Umbilical cord (tissue), 2 donors: ENCODE data around the gene VWA5B1. TPM values are rescaled to one million over a fixed set of nuclear protein-coding genes. Genes with fewer than 3 reads are reported as not detected.
"Not testable (repeated sequence)": the region's sequence is repeated elsewhere in the genome, so short reads cannot be mapped to it uniquely, and the experiment has no call there.

ENCODE experiments used
- DNase-seq: peaks from one replicate; pipeline ENCODE4 v3.0.0-alpha.2; 2015; ENCODE audit warnings: low spot score
- total RNA-seq: library from RNA; depleted of rRNA; stranded (reverse); fragments of >200 nt; gene quantifications from one replicate; pipeline ENCODE4 v1.2.3, GENCODE V29; 2014; ENCODE audit warnings: low replicate concordance; ENCODE audit not compliant: insufficient read depth

Gene VWA5B1
- total RNA-seq, 1 donor from 2014 or later: 0.24 TPM

GRCh38 chr1:20280906-20281305 is 9.8 kb upstream of the VWA5B1 start:
- no peak for DNase-seq

DNA sequence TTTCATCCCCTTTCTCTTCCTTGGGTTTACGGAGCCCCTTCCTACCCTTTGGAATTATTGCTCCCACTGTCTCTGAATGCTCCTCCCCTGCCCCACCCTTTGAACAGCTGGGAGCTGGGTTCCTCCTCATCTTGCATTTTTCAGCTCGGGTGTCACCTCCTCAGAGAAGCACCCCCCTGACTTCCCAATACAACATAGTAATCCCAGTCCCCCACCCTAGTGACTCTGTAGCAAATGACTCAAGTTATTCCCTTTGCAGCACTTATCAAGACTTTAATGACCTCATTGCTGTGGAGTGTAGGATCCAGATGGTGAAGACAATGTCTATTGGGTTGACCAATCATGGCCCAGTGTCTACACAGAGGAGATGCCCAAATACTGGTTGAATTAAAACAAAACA is 8.9 kb upstream of the VWA5B1 start:
- DNase-seq: no peak

DNA sequence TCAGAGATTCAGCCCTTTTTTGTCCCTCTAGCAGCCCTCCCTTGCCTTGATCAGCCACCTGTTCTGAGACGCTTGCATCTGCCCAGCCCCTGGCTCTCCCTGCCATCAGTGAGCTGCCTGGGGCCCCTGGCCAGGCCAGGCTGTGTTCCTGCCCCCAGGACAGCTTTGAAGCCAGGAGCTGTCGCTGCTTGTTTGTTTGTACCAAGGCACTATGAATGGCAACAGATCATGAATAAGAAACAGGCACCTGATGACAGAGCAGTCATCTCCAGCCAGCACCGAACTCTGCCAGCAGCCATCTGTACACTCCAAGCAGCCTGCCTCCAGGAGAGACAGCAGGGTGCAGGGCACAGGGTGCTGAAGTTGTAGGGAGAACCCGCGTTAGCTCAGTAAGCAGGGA is 8.1 kb upstream of the VWA5B1 start:
- DNase-seq: no peak

- no peak for DNase-seq
Measured at GRCh38 chr1:20284046-20284445, 6.6 kb upstream of the VWA5B1 start.

DNA sequence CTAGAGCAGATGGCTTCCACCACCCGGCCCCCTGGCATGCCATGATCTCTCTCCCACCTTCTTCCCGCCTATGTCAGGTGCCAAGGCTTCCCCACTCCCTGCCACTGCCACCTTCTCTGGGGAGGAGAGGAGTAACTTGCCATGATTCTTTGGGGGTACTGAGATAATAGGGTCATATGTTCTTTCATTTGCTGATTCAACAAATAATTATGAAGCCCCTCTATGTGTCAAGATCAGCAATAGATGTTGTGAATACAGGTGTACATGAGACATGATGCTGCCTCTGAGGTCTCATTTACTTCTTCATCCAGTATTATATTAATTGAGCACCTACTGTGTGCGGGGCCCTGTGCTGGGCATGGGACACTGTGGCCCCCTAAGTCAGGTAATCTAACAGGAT is 6.0 kb upstream of the VWA5B1 start:
- no peak for DNase-seq

- DNase-seq: no peak
Measured at GRCh38 chr1:20285510-20285909, 5.2 kb upstream of the VWA5B1 start.

DNA sequence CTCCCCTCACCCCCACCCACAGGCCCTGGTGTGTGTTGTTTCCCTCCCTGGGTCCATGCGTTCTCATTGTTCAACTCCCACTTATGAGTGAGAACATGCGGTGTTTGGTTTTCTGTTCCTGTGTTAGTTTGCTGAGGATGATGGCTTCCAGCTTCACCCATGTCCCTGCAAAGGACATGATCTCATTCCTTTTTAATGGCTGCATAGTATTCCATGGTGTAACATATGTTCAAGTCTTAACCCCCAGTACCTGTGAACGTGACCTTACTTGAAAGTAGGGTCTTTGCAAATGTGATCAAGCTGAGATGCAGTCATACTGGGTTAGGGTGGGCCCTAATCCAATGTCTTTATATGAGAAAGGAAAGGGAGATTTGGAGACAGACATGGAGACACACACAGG is 3.0 kb upstream of the VWA5B1 start:
- not testable (repeated sequence) for DNase-seq

DNA sequence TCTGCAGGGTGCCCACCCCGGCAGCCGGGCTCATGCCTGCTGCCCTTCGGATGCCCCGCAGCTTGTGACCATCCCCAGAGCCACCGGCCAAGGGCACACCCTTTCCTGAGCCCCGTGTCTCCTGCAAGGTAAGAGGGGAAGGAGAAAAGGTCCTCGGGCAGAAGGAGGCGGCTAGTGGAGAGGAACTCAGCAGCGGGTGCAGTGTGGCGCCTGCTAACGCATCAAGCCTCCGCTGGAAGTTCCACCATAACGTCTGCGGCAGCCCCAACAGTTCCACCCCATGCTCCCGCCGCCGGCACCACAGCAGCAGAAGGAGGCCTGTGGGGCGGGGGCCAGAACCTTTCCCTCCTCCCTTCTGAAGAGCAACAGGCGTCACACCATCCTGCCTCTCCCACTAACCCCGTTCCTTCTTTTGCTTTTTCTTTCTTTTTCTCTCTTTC is 990 bp downstream of the VWA5B1 start:
- DNase-seq: peak; percentile 45

- no peak for DNase-seq
Measured at GRCh38 chr1:20298626-20299025, 8.0 kb downstream of the VWA5B1 start.

DNA sequence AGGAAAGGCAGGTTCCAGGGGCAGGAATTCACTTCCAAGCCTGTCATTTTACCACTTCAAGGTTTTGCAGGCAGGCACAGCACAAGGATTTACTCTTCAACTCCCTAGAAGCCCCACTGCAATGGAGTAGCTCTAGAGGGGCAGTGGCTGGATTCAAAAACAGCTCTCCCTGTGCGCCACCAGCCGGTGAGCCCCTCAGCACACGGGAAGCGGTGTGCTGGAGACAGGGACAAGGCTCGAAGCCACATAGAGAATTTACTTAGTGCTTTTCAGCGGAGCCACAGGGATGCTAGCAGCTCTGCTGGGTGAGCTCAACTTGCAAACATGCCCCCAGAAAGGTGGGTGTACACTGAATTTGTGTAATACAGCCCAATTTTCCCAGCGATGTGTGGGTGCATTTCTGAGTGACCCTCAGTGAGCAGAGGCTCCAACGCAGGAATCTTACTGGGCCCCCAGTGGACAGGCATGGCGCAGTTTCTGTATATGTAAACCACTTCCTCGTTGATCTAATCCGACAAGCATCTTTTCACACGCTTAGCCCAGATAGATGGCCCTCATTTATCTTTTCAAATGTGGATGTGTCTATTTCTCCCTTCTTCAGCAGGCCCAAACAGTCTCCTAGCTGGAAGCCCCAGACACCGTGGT is 10.9 kb downstream of the VWA5B1 start:
- DNase-seq: no peak

DNA sequence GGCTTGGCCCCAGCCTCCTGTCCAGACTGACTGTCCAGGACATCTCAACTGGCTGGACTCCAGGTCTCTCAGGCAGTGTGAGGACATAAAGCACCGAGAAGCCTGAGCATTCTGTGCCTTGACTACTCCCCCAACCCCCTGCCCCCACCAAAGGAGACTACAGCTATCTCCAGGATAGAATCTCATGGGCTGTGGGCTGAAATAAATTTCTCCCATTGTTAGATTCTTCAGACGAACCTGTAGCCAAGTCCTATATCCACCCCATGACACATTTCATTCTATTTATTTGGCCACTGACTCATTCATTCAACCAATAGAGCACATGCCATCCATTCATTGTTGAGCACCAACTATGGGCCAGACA is 11.4 kb downstream of the VWA5B1 start:
- DNase-seq: no peak

DNA sequence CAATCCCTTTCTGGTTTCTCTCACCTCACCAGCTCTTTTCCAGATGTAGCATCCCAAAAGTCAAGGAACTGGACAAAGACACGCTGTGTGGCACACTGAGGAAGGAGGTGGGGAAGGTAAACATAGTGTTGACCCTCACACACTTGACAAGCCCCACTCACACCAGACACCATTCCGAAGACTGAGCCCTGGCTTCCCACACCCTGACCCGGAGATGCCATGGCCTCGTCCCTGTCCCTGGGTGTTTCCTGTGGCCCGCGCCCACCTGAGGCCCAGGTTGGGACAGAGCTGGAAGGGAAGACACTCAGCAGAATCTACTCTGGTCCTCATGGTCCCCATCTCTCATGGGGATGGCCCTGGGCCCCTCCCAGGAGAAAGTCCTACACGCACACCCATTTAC is 16.4 kb downstream of the VWA5B1 start:
- no peak for DNase-seq

DNA sequence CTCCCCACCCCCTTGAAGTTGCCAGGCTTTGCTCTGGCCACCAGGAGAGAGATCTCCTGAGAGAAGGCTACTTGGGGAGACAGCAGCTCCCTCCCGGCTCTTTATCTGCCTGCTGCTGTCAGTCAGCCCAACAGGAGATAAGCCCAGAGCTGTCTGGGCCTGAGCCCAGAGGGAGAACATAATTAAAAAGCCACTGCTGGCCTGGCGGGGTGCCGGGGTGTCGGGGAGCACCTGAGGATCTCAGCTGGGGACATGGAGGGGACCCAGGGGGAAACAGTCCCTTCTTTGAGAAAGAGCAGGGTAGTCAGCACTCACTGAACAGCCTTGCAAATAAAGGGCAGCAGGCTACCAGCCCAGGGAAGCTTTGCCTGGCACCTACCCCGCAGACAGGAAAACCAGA is 17.9 kb downstream of the VWA5B1 start:
- no peak for DNase-seq

DNA sequence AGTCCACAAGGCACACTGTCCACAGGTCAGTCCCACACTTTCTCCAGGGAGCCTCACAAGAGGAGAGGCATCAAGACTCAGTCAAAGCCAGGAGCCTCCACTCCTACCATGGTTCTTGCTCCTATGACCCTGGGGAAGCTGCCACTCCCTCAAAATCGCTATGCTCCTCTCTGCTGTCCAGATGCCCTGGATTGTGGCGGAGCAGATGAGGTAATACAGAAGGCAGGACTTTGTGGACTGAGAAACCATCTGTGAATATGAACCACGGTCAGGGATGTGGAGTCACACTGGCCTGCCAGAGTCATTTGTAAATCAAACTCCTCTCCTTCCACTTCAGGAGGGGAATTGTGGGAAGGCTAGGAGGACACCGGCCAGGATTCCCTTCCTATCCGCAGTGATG is 20.6 kb downstream of the VWA5B1 start:
- DNase-seq: peak; percentile 43

DNA sequence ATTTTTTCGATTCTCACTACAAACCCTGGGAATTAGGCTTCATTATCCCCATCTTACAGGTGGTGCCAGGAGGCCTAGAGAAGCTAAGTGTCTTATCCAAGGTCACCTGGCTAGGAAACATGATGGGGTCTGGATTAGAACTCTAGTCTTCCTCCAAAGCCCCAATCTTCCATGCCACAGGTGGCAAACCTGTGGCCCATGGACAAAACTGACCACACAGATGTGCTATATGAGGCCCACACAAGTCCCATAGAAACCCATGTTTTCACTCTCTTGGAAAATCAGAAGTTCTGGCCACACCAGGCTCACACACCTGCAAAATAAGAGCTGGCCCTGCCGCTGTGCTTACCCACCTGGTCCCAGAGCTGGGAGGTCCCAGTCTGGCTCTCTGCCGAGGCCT is 21.6 kb downstream of the VWA5B1 start:
- DNase-seq: no peak

- DNase-seq: no peak
Measured at GRCh38 chr1:20312818-20313217, 22.1 kb downstream of the VWA5B1 start.

DNA sequence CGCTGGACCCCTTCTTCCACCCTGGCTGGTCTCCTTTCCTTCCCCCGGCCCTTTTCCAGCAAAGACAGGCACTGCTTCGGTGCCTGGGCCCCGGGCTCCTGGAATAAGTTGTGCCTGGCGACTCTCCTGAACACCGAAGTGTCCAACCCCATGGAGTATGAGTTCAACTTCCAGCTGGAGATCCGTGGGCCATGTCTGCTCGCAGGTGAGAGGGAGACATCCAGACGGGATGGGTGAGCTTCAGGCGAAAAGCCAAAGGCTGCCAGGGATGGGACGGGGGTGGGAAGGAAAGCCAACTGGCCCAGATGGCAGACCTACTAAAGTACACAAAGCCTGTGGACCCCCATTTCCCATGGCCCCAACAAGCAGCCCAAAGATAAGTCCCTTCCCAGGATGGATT is 26.8 kb downstream of the VWA5B1 start:
- DNase-seq: no peak

DNA sequence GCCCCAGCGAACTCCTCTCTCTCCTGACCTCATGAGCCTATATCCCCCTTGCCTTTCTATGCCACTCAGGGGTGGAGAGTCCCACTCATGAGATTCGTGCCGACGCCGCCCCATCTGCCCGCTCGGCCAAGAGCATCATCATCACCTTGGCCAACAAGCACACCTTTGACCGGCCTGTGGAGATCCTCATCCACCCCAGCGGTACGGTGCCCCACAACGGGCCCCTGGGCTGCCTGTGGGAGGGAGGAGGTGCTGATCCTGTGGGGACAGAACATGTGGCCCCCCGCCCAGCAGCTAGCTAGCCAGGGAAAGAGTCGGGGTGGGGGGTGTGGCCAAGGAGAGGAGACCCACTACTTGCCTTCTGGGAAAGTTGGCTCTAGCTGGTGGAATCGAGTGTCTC is 27.8 kb downstream of the VWA5B1 start:
- DNase-seq: no peak

DNA sequence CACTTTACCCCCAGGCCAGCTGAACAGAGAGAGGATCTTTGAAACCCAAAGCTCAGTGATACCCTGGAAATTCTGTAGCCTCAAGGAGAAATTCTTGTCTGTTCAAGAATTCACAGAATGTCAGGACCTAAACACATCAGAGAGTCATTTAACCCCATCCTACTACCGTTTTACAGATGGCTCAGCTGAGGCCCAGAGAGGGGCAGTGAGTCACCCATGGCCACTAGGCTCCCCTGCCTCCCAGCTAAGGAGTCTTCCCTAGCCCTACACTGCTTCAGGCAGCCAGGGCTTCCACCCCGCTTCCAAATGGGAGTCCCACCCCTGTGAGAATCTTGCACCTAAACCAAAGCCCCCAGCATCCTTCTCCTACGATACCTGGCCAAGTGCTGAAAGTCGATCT is 28.3 kb downstream of the VWA5B1 start:
- no peak for DNase-seq

- no peak for DNase-seq
Measured at GRCh38 chr1:20319456-20320220, 29.0 kb downstream of the VWA5B1 start.

GRCh38 chr1:20320704-20321103 is 30.0 kb downstream of the VWA5B1 start:
- DNase-seq: no peak

DNA sequence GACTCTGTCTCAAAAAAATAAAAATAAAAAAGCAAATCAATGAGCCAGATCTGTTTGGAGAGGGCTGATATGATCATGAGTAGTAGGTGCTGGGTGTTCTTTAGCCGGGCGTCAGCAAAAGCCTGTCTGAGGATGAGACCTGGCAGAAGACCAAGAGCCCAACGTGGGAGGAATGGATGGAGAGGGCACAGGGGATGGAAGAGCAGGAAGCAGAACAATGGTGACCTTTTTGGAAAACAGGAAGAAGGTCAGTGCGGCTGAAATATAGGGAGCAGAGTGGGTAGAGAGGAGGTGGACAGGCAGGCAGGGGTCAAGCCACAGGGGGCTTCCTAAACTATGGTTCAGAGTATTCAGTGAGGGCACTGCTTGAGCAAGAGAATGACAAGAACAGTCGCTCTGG is 30.9 kb downstream of the VWA5B1 start:
- DNase-seq: no peak

DNA sequence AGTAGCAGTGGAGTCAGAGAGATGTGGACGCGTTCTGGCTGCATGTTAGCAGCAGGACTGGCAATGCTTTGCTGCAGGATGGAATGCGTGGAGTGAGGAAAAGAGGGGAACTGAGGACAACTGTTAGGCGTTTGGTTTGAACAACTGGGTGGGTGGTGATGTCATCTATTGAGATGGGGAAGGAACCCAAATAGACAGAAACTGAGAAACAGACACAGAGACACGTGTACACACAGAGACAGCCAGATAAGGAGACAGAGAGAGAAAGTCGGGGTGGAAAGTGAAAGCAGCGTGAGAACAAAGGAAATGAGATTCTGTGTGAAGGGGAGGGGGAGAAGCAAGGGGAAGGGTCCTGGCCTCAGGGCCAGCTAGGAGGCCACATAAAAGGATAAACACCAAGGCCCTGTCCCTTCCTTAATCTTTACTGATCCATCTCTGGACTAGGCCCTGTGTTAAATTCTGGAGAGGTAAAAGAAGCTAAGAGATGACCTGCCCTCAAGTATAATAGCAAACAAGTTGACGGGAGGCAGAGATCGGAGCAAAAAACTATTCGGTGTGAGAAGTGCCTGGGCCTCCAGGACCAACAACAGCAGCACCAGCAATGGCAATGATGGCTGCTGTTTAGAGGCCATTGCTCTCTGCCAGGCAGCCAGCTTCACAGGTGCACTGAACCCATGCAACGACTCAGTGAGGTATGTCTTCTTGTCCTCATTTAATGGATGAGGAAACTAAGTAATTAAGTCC is 31.6 kb downstream of the VWA5B1 start:
- no peak for DNase-seq
